ENCODE results near the gene PRM2.

PRM2 gene

GRCh38 chr16:11229906-11230305 lies 46.4 kb downstream of the PRM2 start:
- H3K4me3 ChIP-seq (ENCODE audit: low read depth, low read length), result no peak overlapping the region
- DNase-seq (ENCODE audit: low read depth), result no peak
- TF ChIP-seq CTCF (IDR thresholded peaks at IDR 0.05; ENCODE audit: low read depth, low read length, missing control alignments), result no peak

DNA sequence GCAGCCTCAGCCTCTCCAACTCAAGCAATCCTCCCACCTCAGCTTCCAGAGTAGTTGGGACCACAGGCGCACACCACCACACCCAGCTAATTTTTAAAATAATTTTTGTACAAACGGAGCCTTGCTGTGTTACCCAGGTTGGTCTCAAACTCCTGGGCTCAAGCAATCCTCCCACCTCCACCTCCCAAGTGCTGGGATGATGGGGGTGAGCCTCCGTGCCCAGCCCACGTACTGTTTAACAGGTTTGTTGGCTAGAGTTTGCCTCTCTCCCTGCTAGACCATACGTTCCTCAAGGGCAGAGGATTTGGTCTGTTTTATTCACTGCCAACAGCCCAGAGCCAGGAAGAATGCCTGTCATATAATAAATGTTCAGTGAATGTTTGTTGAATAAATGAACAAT lies 46.8 kb downstream of the PRM2 start:
- DNase-seq (ENCODE audit: low read depth), result no peak
- no peak overlapping the region for H3K4me3 ChIP-seq (ENCODE audit: low read depth, low read length)
- no peak for TF ChIP-seq CTCF (IDR thresholded peaks at IDR 0.05; ENCODE audit: low read depth, low read length, missing control alignments)

DNA sequence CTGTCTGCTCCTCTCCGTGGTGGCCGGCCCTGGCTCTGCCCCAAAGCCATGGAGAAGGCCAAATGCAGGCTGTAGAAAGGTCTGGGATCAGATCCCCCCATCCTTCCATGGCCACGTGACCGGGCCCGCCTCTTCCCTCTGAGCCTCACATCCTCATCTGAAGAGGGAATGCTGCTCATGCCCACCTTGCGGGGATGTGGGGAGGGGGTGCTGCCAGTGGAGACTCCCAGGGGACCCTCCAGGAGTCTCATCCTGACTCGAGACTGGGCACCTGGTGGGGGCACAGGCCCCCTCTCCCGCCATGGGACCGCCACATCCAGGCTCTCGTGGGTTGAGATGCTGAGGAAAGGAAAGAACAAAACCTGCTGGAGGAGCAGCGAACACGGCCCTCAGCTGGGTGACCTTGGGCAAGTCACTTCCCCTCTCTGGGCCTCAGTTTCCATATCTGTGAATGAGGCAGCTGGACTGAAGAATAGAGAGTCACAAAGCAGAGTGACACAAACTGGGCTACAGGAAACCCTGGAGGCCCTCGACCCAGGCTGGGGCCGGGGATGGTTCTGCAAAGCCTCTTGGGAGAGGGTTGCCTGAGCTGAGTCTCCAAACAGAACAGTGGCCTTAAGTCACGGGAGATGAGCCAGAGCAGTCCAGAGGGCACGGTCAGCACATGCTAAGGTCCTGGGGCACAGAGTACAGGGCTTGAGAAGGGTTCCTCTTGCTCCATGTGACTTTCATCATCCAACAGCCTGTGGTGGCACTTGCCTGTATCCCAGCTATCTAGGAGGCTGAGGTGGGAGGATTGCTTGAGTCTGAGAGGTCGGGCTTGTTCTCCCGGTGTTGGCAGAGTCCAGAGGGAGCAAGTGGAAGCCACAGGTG lies 50.4 kb downstream of the PRM2 start:
- no peak for DNase-seq (ENCODE audit: low read depth)
- no peak overlapping the region; the same call in 1 of the 2 replicates for H3K4me3 ChIP-seq (ENCODE audit: low read depth, low read length)
- no peak for TF ChIP-seq CTCF (IDR thresholded peaks at IDR 0.05; ENCODE audit: low read depth, low read length, missing control alignments)
